H1 (cell line): ENCODE results near the gene ENOX2. TPM values are rescaled to one million over a fixed set of nuclear protein-coding genes. Genes with fewer than 3 reads are reported as not detected.

Experiments used
- CTCF ChIA-PET: fragments of 300-600 bp; sonication (Branson Sonifier 250); formaldehyde crosslinking; loops from one replicate; lab custom pipeline; 2021; ENCODE audit not compliant: partially characterized antibody; lab: Charles Lee
- POLR2A ChIA-PET: fragments of 300-600 bp; sonication (Branson Sonifier 250); formaldehyde crosslinking; loops from one replicate; lab custom pipeline; 2021; ENCODE audit warnings: inconsistent platforms; ENCODE audit not compliant: partially characterized antibody; lab: Charles Lee
- DNase-seq, 2 experiments: peaks; one replicate each; pipeline versions ENCODE4 v3.0.0 to v3.0.0-alpha.2; 2010 to 2022; ENCODE audit warnings: low spot score in 2 of 2, low read depth in 1 of 2, mixed read lengths in 1 of 2
- FAIRE-seq: peaks from 2 replicates; lab custom pipeline; 2011; peaks lifted over from hg19 to GRCh38; lab: Jason Lieb, UNC
- H2AFZ ChIP-seq: 2 replicates; pipeline ENCODE4 v1.8.1; 2012; ENCODE audit warnings: low read length, inconsistent platforms
- H2AK5ac ChIP-seq: 2 replicates; pipeline ENCODE4 v1.6.1; 2013; ENCODE audit warnings: low read depth, low read length
- H2BK120ac ChIP-seq: replicated peaks from 2 replicates; pipeline ENCODE3; 2013; ENCODE audit warnings: low read depth, low read length, inconsistent platforms
- H2BK12ac ChIP-seq: 2 replicates; pipeline ENCODE4 v1.6.1; 2013; ENCODE audit warnings: low read depth, low read length
- H2BK15ac ChIP-seq: 2 replicates; pipeline ENCODE4 v1.6.1; 2013; ENCODE audit warnings: low read length
- H2BK20ac ChIP-seq: 2 replicates; pipeline ENCODE4 v1.6.1; 2013; ENCODE audit warnings: low read length
- H2BK5ac ChIP-seq: 2 replicates; pipeline ENCODE4 v1.6.1; 2013; ENCODE audit warnings: low read depth, low read length
- H3K14ac ChIP-seq: 2 replicates; pipeline ENCODE4 v1.6.1; 2013; ENCODE audit warnings: inconsistent platforms; ENCODE audit not compliant: insufficient read length
- H3K18ac ChIP-seq: 2 replicates; pipeline ENCODE4 v1.6.1; 2013; ENCODE audit warnings: low read length; ENCODE audit errors: extremely low read depth
- H3K23ac ChIP-seq: 2 replicates; pipeline ENCODE4 v1.6.1; 2013; ENCODE audit warnings: inconsistent platforms; ENCODE audit not compliant: insufficient read length
- H3K23me2 ChIP-seq: 2 replicates; pipeline ENCODE4 v1.6.1; 2013; ENCODE audit warnings: low read depth, low read length
- H3K27ac ChIP-seq: 2 replicates; pipeline ENCODE4 v1.6.1; 2011; ENCODE audit warnings: low read depth, low read length, inconsistent platforms
- H3K27me3 ChIP-seq, 4 experiments: replicated peaks in 1 of 4; 1 replicate in 1 of 4; 2 replicates in 3 of 4; pipeline versions ENCODE4 v1.6.1 to v1.8.1; 2011 to 2013; ENCODE audit warnings: low read length in 3 of 4, mild to moderate bottlenecking in 3 of 4, inconsistent platforms in 2 of 4, mixed read lengths in 2 of 4, moderate library complexity in 1 of 4; ENCODE audit not compliant: control insufficient read depth in 3 of 4, insufficient read depth in 3 of 4; ENCODE audit errors: extremely low read depth in 1 of 4
- H3K36me3 ChIP-seq, 4 experiments: 2 replicates each; pipeline versions ENCODE4 v1.6.1 to v1.8.1; 2011 to 2013; ENCODE audit warnings: mild to moderate bottlenecking in 4 of 4, low read length in 3 of 4, moderate library complexity in 2 of 4, control low read depth in 1 of 4, inconsistent platforms in 1 of 4; ENCODE audit not compliant: insufficient read depth in 4 of 4, control insufficient read depth in 2 of 4
- H3K4ac ChIP-seq: replicated peaks from 2 replicates; pipeline ENCODE3; 2013; ENCODE audit warnings: low read length, low read depth, mixed read lengths, inconsistent platforms; ENCODE audit not compliant: insufficient read length
- H3K4me1 ChIP-seq, 4 experiments: replicated peaks in 1 of 4; 1 replicate in 1 of 4; 2 replicates in 3 of 4; pipeline versions ENCODE4 v1.6.1 to v1.8.1; 2011 to 2013; ENCODE audit warnings: low read length in 3 of 4, inconsistent platforms in 2 of 4, mixed read lengths in 1 of 4; ENCODE audit not compliant: insufficient read depth in 4 of 4, control insufficient read depth in 3 of 4
- H3K4me2 ChIP-seq, 2 experiments: 2 replicates each; pipeline versions ENCODE4 v1.6.1 to v1.8.1; 2011 to 2013; ENCODE audit warnings: low read depth in 2 of 2, low read length in 2 of 2, control low read depth in 1 of 2, inconsistent platforms in 1 of 2, mild to moderate bottlenecking in 1 of 2; ENCODE audit not compliant: insufficient read depth in 1 of 2
- H3K4me3 ChIP-seq, 4 experiments: fragments of 200-600, 300-600 bp in 1 of 4; sonication (generic), shearing (Covaris generic), sonication (Bioruptor Twin) in 1 of 4; 2 replicates each; pipeline versions ENCODE4 v1.5.1 to v1.8.1; 2011 to 2016; ENCODE audit warnings: low read length in 4 of 4, low read depth in 3 of 4, control low read depth in 2 of 4, inconsistent platforms in 2 of 4, mild to moderate bottlenecking in 2 of 4, mixed read lengths in 1 of 4, moderate library complexity in 1 of 4; ENCODE audit not compliant: insufficient read depth in 2 of 4; ENCODE audit errors: extremely low read depth in 1 of 4
- H3K56ac ChIP-seq: replicated peaks from 2 replicates; pipeline ENCODE3; 2013; ENCODE audit warnings: low read depth, mild to moderate bottlenecking, mixed read lengths, low read length, inconsistent platforms; ENCODE audit not compliant: insufficient read length
- H3K79me1 ChIP-seq: 2 replicates; pipeline ENCODE4 v1.6.1; 2013; ENCODE audit warnings: low read depth, low read length, control low read depth
- H3K79me2 ChIP-seq, 2 experiments: 2 replicates each; pipeline versions ENCODE4 v1.6.1 to v1.8.1; 2012 to 2013; ENCODE audit warnings: low read length in 2 of 2, mild to moderate bottlenecking in 2 of 2, inconsistent platforms in 1 of 2; ENCODE audit not compliant: insufficient read depth in 2 of 2, control insufficient read depth in 1 of 2
- H3K9ac ChIP-seq, 4 experiments: replicated peaks in 1 of 4; 1 replicate in 1 of 4; 2 replicates in 3 of 4; pipeline versions ENCODE4 v1.6.1 to v1.8.1; 2011 to 2013; ENCODE audit warnings: low read depth in 3 of 4, low read length in 3 of 4, control low read depth in 2 of 4, mild to moderate bottlenecking in 2 of 4, moderate library complexity in 2 of 4, inconsistent platforms in 1 of 4; ENCODE audit errors: extremely low read depth in 1 of 4
- H3K9me3 ChIP-seq, 2 experiments: 2 replicates each; pipeline versions ENCODE4 v1.6.1 to v1.8.1; 2012 to 2013; ENCODE audit warnings: mild to moderate bottlenecking in 2 of 2, moderate library complexity in 2 of 2, control low read depth in 1 of 2, inconsistent platforms in 1 of 2, low read depth in 1 of 2, low read length in 1 of 2, mixed read lengths in 1 of 2; ENCODE audit not compliant: insufficient read depth in 2 of 2
- H4K20me1 ChIP-seq, 2 experiments: replicated peaks in 1 of 2; 2 replicates each; pipeline versions ENCODE3 to v1.8.1; 2011 to 2013; ENCODE audit warnings: inconsistent platforms in 2 of 2, low read length in 2 of 2, mild to moderate bottlenecking in 1 of 2; ENCODE audit not compliant: insufficient read depth in 2 of 2, control insufficient read depth in 1 of 2
- H4K5ac ChIP-seq: 2 replicates; pipeline ENCODE4 v1.6.1; 2013; ENCODE audit warnings: low read length, low read depth, mixed read lengths, inconsistent platforms; ENCODE audit not compliant: insufficient read length
- H4K8ac ChIP-seq: 2 replicates; pipeline ENCODE4 v1.8.0; 2013; ENCODE audit warnings: mild to moderate bottlenecking, moderate library complexity, low read length, inconsistent platforms; ENCODE audit not compliant: insufficient read depth; ENCODE audit errors: extremely low read depth
- H4K91ac ChIP-seq: replicated peaks from 2 replicates; pipeline ENCODE3; 2013; ENCODE audit warnings: low read length, mixed read lengths, inconsistent platforms; ENCODE audit not compliant: insufficient read length
- CHD1 ChIP-seq: IDR thresholded peaks from 2 replicates; pipeline ENCODE4 v1.6.1; 2012; ENCODE audit warnings: low read depth, low read length, improper control_type of control experiment
- EP300 ChIP-seq, 2 experiments: IDR thresholded peaks; 1 replicate in 1 of 2; 2 replicates in 1 of 2; pipeline ENCODE4 v1.6.1; 2011 to 2012; ENCODE audit warnings: low read depth in 2 of 2, low read length in 2 of 2, mild to moderate bottlenecking in 2 of 2, borderline replicate concordance in 1 of 2, inconsistent platforms in 1 of 2, moderate library complexity in 1 of 2
- EZH2 ChIP-seq: fragments of 200-600 bp; sonication (generic); IDR thresholded peaks from 2 replicates; pipeline ENCODE4 v1.7.1; 2012; ENCODE audit warnings: low read depth, mild to moderate bottlenecking, moderate library complexity, low read length, inconsistent platforms; ENCODE audit not compliant: severe bottlenecking
- GTF2F1 ChIP-seq: IDR thresholded peaks from 2 replicates; pipeline ENCODE4 v1.6.1; 2012; ENCODE audit warnings: low read depth, low read length, improper control_type of control experiment, borderline replicate concordance
- KDM1A ChIP-seq: fragments of 200-600, 300-600 bp; sonication (generic); IDR thresholded peaks from 2 replicates; pipeline ENCODE4 v1.7.1; 2016; ENCODE audit warnings: mild to moderate bottlenecking, low read length, borderline replicate concordance
- KDM5A ChIP-seq: fragments of 200-600 bp; IDR thresholded peaks from 2 replicates; pipeline ENCODE4 v1.7.1; 2012; ENCODE audit warnings: mild to moderate bottlenecking, low read length, inconsistent platforms, mixed read lengths
- RNF2 ChIP-seq: fragments of 200-900, 300-1000 bp; sonication (generic); IDR thresholded peaks from 2 replicates; pipeline ENCODE4 v1.7.1; 2016; ENCODE audit warnings: borderline replicate concordance, low read depth, mild to moderate bottlenecking, antibody characterized with exemption, low read length; ENCODE audit not compliant: poor library complexity, severe bottlenecking; ENCODE audit errors: missing control alignments
- WGBS, 2 experiments: shearing (Covaris generic) in 1 of 2; methylation state at CpG; one replicate each; pipeline versions ENCODE4 v1.1.6 to v1.1.7; 2013 to 2015; ENCODE audit warnings: low lambda C conversion rate in 2 of 2, mixed read lengths in 2 of 2, inconsistent platforms in 1 of 2, low coverage in 1 of 2, missing lambda C conversion rate in 1 of 2; ENCODE audit not compliant: insufficient replicate concordance in 2 of 2, insufficient coverage in 1 of 2, insufficient read length in 1 of 2; ENCODE audit errors: extremely low coverage in 1 of 2, missing lambda C conversion rate in 1 of 2; 5-methylcytosine and 5-hydroxymethylcytosine counted together
- polyA plus RNA-seq, 7 experiments: library from polyadenylated mRNA; depleted of rRNA in 3 of 7; stranded (reverse) in 5 of 7; unstranded in 2 of 7; fragments of >200 nt in 5 of 7; fragments of 200-250 nt in 2 of 7; gene quantifications; 1 replicate in 5 of 7; 2 replicates in 1 of 7; 4 replicates in 1 of 7; pipeline versions ENCODE4 v1.2.1 to v1.2.3, GENCODE V29; 2011 to 2013; ENCODE audit warnings: missing spikeins in 2 of 7, mixed read lengths in 2 of 7
- total RNA-seq: library from RNA; stranded (reverse); fragmentation: NEBNext Ultra II Directional; extraction: Animal tissue kit (Norgen Biotek cat#: 25700); gene quantifications from 2 replicates; pipeline ENCODE4 v1.2.1, GENCODE V29; 2021

Gene ENOX2
- total and polyA plus RNA-seq, 2 of the 8 experiments (the other 6 are each of a cell fraction or from before 2014, with no cell fraction given): 4.5 to 12.3 TPM

DNA sequence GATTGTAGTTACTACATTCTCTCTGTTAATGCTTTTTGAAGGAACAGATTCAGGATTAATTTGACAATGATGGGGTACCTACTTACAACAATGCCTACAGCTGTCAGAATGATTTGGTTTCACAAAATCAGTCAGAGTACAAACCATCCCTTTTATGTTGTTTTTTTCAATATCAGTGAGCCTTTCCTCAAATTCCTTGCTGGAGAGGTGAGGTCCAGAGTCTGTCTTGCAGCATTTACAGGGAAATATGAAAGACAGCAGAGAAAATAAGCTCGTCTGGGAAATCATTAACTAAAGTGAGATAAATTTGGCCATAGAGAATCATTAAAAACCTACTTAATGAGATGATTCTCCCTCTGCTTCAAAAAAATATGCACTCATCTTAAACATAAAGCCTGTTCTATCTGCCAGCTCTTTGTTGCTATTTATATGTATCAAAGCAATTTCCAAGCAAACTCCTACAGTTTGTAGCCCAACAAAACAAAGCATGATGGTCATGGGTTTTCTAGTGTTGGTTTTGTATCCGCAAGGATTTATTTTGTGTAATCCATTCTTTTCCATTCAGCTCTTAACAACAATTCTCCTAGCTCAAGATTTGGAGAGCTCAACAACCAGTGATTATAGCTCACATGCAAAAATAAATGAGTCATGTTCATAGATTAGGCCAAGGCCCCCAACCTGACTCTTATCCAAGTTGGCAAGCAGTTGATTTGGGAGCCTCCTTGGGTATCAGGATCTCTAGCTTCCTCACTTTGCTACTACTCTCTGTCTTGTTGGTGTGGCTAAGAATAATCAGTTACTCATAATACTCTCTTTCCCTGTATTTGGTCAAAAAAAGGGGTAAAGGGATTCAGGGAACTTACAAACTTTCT, 222.6 kb downstream of the ENOX2 start:
- Histone ChIP-seq H3K23ac (no peak overlapping the region), H2BK12ac (no peak overlapping the region)
- no peak for TF ChIP-seq EP300 (IDR thresholded peaks at IDR 0.05; ENCODE audit: borderline replicate concordance in 1 of 2, low read depth in 2 of 2, low read length in 2 of 2)
- TF ChIP-seq EZH2: no peak
- no peak for TF ChIP-seq GTF2F1
- TF ChIP-seq CHD1: no peak
- TF ChIP-seq KDM1A: no peak
- no peak for TF ChIP-seq RNF2
- TF ChIP-seq KDM5A: no peak
- TF ChIP-seq, all 59 proteins: peak for 0
- Histone ChIP-seq H4K20me1 (no peaks in the 10 kb centered on the region), H3K18ac (no peak overlapping the region), H3K14ac (no peak overlapping the region), H2BK120ac (no peak overlapping the region), H3K23me2 (no peaks in the 10 kb centered on the region), H3K56ac (no peak overlapping the region), H3K36me3 (no peaks in the 10 kb centered on the region), H2BK15ac (no peak overlapping the region), H3K4me3 (no peak overlapping the region), H4K91ac (no peak overlapping the region), H3K4me2 (no peak overlapping the region), H3K27me3 (no peaks in the 10 kb centered on the region), H3K9ac (no peak overlapping the region), H2BK5ac (no peak overlapping the region), H3K4me1 (no peaks in the 10 kb centered on the region), H3K27ac (no peak overlapping the region), H2BK20ac (no peak overlapping the region), H3K79me1 (no peaks in the 10 kb centered on the region), H3K9me3 (no peaks in the 10 kb centered on the region), H4K8ac (no peak overlapping the region), H3K79me2 (no peaks in the 10 kb centered on the region), H2AFZ (no peak overlapping the region), H3K4ac (no peak overlapping the region), H4K5ac (no peak overlapping the region), H2AK5ac (no peak overlapping the region)
- POLR2A ChIA-PET: no interaction called here
- WGBS, 2 experiments: 78% methylated on average over 2 of the region's 2 CpGs; no CpG with 5 or more reads in 1 of the 2 experiments
- no peak for DNase-seq
- CTCF ChIA-PET: interaction anchor here (1.3 to 1.6 kb wide), 2 partner anchors 13 to 105 kb away, joined by 3 to 6 read pairs; no protein-coding TSS in a partner anchor
- no peak for FAIRE-seq
